ENCODE data around the gene PPP1R9B. TPM values are rescaled to one million over a fixed set of nuclear protein-coding genes. Genes with fewer than 3 reads are reported as not detected.

PPP1R9B gene
- total RNA-seq, 1 experiment from 2014 or later, result 23.0 TPM

DNA sequence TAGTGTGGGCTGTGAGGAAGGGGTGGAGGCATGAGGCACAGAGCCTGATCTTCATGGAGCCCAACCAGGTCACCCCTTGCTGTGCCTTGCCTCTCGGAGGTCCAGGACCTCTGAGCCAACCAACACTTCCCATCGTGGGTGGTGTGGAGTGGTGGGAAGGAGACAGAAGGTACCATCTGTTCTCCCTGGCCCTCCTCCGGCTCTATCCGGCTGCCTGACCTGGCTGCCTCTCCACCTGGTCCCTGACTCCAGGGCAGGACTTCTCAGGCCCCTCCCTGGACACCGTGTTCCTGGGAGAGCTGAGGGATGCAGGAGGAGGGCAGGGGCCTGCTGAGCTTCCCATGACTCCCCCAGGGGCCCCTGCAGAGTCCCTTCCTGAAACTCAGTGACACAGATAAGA is 51.5 kb downstream of the PPP1R9B start:
- H3K9me3 Mint-ChIP-seq, result no peaks in the 10 kb centered on the region

More for the DNA sequence above, 51.5 kb downstream of the PPP1R9B start:
- H3K79me2 ChIP-seq (ENCODE audit: insufficient read depth, low read length), result no peaks in the 10 kb centered on the region
- no peak overlapping the region for H3K4me3 Mint-ChIP-seq
- H3K27ac Mint-ChIP-seq, result no peak overlapping the region; a peak in 1 of 7 replicates
- no peak overlapping the region for H2BK5ac ChIP-seq (ENCODE audit: insufficient read length, low read length)
- H4K91ac ChIP-seq (ENCODE audit: insufficient read length, low read depth, low read length), result no peak overlapping the region
- no peak overlapping the region for H3K56ac ChIP-seq (ENCODE audit: insufficient read length, low read depth, low read length)
- H3K4me2 ChIP-seq (ENCODE audit: insufficient read depth, insufficient read length, low read length), result no peak overlapping the region
- no peak overlapping the region for H3K23ac ChIP-seq (ENCODE audit: insufficient read length, low read depth, low read length)
- H2BK120ac ChIP-seq (ENCODE audit: low read depth, low read length, poor library complexity, severe bottlenecking), result no peak overlapping the region
- H4K8ac ChIP-seq (replicated peaks; ENCODE audit: insufficient read length, low read depth, low read length), result no peak overlapping the region
- no peak overlapping the region for H4K5ac ChIP-seq (ENCODE audit: insufficient read length, low read depth, low read length)
- no peak overlapping the region for H2AK5ac ChIP-seq (ENCODE audit: insufficient read length, low read length)
- no peak overlapping the region for H3K9ac ChIP-seq (ENCODE audit: extremely low read depth, insufficient read length, low read length)
- no peak overlapping the region for H2BK20ac ChIP-seq (ENCODE audit: low read depth, low read length, poor library complexity, severe bottlenecking)
- WGBS (ENCODE audit: extremely low coverage, insufficient read length, low lambda C conversion rate), result no CpG with 5 or more reads among the region's 5 CpGs
- H3K18ac ChIP-seq (ENCODE audit: insufficient read length, low read depth, low read length), result no peak overlapping the region
- H3K79me1 ChIP-seq (ENCODE audit: insufficient read depth, low read depth, low read length, poor library complexity, severe bottlenecking), result no peaks in the 10 kb centered on the region
- H2BK12ac ChIP-seq (ENCODE audit: insufficient read length, low read depth, low read length), result no peak overlapping the region
- H3K27me3 Mint-ChIP-seq (ENCODE audit: low read depth), result no peaks in the 10 kb centered on the region
- H3K14ac ChIP-seq (ENCODE audit: insufficient read depth, low read length), result no peak overlapping the region
- H3K27me3 ChIP-seq (ENCODE audit: insufficient read depth, low read length), result no peaks in the 10 kb centered on the region
- no peaks in the 10 kb centered on the region for H4K20me1 ChIP-seq (ENCODE audit: control insufficient read depth, insufficient read depth, insufficient read length)
- no peak overlapping the region for H3K27ac ChIP-seq (ENCODE audit: insufficient read length, low read depth, low read length)
- H3K36me3 Mint-ChIP-seq (ENCODE audit: insufficient read depth in 1 of 3, low read depth in 3 of 3), result peaks cover 0 to 8% (median 0%) of the 10 kb centered on the region in 3 experiments; a peak in 4 of 7 replicates
- DNase-seq, result no peak
- peaks cover 12% of the 10 kb centered on the region for H3K23me2 ChIP-seq (ENCODE audit: insufficient read length, low read depth, low read length, poor library complexity, severe bottlenecking)
- no peaks in the 10 kb centered on the region for H3K9me3 ChIP-seq (ENCODE audit: control insufficient read depth, low read depth, low read length)
- no peak overlapping the region for H2AFZ ChIP-seq (ENCODE audit: low read length)
- no peak overlapping the region for H3K4ac ChIP-seq (ENCODE audit: low read depth, low read length)
- H3K4me1 Mint-ChIP-seq, result peaks cover 32 to 36% of the 10 kb centered on the region in 2 experiments
- TF ChIP-seq, protein P1, sequence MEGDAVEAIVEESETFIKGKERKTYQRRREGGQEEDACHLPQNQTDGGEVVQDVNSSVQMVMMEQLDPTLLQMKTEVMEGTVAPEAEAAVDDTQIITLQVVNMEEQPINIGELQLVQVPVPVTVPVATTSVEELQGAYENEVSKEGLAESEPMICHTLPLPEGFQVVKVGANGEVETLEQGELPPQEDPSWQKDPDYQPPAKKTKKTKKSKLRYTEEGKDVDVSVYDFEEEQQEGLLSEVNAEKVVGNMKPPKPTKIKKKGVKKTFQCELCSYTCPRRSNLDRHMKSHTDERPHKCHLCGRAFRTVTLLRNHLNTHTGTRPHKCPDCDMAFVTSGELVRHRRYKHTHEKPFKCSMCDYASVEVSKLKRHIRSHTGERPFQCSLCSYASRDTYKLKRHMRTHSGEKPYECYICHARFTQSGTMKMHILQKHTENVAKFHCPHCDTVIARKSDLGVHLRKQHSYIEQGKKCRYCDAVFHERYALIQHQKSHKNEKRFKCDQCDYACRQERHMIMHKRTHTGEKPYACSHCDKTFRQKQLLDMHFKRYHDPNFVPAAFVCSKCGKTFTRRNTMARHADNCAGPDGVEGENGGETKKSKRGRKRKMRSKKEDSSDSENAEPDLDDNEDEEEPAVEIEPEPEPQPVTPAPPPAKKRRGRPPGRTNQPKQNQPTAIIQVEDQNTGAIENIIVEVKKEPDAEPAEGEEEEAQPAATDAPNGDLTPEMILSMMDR (conservative IDR thresholded peaks at IDR 0.05), result no peak
- no peak overlapping the region for H3T11ph ChIP-seq (ENCODE audit: low read length)
- H3K4me1 ChIP-seq (ENCODE audit: insufficient read depth, low read length), result no peaks in the 10 kb centered on the region; the same call in 1 of the 2 replicates
- no peak overlapping the region for H2BK15ac ChIP-seq (ENCODE audit: low read depth, low read length)
